Lower leg skin (tissue), 4 donors: ENCODE data around the gene EPN1. TPM values are rescaled to one million over a fixed set of nuclear protein-coding genes. Genes with fewer than 3 reads are reported as not detected.
"Not testable (repeated sequence)": the region's sequence is repeated elsewhere in the genome, so short reads cannot be mapped to it uniquely, and the experiment has no call there.

Source experiments
- DNase-seq, 2 donors: peaks; one replicate each; pipeline ENCODE4 v3.0.0-alpha.2; 2019; ENCODE audit warnings: low spot score in 2 of 2
- H3K4me3 ChIP-seq: fragments of 200-600 bp; sonication (generic); 2 replicates; pipeline ENCODE4 v1.5.1; 2017; ENCODE audit warnings: mild to moderate bottlenecking, low read depth; ENCODE audit not compliant: poor library complexity, severe bottlenecking
- POLR2A ChIP-seq, 2 donors: fragments of 450-650 bp; IDR thresholded peaks; one replicate each; pipeline ENCODE4 v1.6.1; 2016 to 2017; ENCODE audit warnings: antibody characterized with exemption in 2 of 2, mild to moderate bottlenecking in 1 of 2, moderate library complexity in 1 of 2
- WGBS, 2 donors: methylation state at CpG; one replicate each; pipeline ENCODE4 v1.1.5; 2018; 5-methylcytosine and 5-hydroxymethylcytosine counted together
- intact Hi-C: fragments of 100-400 bp; cut with DNase I; formaldehyde crosslinking; loops from one replicate; pipeline ENCODE4 v1.15.0; 2023; ENCODE audit warnings: low total_unique reads
- total RNA-seq, 4 donors: library from RNA; depleted of rRNA; stranded (reverse); fragments of >200 nt; gene quantifications; one replicate each; pipeline ENCODE4 v1.1.0, GENCODE V29; 2016
- TF ChIP-seq, protein P1 (sequence below), 3 donors: fragments of 450-650 bp; IDR thresholded peaks; one replicate each; pipeline ENCODE4 v1.5.1; 2016; ENCODE audit warnings: antibody characterized with exemption in 3 of 3, mild to moderate bottlenecking in 3 of 3, moderate library complexity in 2 of 3

Gene EPN1
- total RNA-seq, 4 donors from 2014 or later: 81.2 to 189 (median 120) TPM

DNA sequence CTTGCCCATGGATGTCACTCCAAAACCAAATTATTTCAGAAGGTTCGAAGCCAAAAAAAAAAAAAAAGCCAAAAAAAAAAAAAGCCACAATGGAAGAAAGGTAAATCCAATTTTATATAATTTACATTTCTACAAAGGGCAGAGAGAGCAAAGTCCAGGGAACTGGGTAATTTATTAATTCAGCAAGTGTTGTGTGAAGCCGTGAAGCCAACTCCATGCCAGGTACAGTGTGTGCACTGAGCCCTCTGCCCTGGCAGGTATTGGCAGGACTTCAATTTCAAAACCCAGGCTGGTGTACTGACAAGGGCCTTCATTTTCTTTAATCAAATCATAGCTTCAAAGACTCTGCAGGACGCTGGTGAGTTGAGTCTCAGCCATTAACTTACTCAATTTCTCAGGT lies 78.4 kb downstream of the EPN1 start:
- no peak overlapping the region for H3K4me3 ChIP-seq
- 62 to 70% methylated on average over 3 of the region's 3 CpGs for WGBS, 2 donors
- intact Hi-C loops: no loop called here
- no peak for DNase-seq
- TF ChIP-seq, protein P1, sequence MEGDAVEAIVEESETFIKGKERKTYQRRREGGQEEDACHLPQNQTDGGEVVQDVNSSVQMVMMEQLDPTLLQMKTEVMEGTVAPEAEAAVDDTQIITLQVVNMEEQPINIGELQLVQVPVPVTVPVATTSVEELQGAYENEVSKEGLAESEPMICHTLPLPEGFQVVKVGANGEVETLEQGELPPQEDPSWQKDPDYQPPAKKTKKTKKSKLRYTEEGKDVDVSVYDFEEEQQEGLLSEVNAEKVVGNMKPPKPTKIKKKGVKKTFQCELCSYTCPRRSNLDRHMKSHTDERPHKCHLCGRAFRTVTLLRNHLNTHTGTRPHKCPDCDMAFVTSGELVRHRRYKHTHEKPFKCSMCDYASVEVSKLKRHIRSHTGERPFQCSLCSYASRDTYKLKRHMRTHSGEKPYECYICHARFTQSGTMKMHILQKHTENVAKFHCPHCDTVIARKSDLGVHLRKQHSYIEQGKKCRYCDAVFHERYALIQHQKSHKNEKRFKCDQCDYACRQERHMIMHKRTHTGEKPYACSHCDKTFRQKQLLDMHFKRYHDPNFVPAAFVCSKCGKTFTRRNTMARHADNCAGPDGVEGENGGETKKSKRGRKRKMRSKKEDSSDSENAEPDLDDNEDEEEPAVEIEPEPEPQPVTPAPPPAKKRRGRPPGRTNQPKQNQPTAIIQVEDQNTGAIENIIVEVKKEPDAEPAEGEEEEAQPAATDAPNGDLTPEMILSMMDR (IDR thresholded peaks at IDR 0.05): no peak
- no peak for TF ChIP-seq POLR2A (IDR thresholded peaks at IDR 0.05)

DNA sequence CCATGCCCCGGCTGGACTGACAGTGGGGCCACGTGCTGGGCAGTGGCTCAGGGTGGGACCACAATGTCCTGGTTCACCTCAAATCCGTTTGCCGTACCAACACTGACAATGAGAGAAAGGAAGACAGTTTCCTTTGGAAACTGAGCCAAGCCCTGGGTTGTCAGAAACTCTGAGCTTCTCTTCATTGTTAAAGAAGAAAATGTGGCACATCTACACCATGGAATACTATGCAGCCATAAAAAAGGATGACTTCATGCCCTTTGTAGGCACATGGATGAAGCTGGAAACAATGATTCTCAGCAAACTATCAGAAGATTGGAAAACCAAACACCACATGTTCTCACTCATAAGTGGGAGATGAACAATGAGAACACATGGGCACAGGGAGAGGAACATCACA lies 81.8 kb downstream of the EPN1 start:
- H3K4me3 ChIP-seq, DNase-seq, intact Hi-C loops: not testable (repeated sequence)
- WGBS, 2 donors: 76 to 78% methylated on average over 4 of the region's 4 CpGs

GRCh38 chr19:55758797-55759196 lies 83.8 kb downstream of the EPN1 start, which contains the start of gene RFPL4A:
Gene RFPL4A (plus strand): TSS chr19:55759097. CDS start chr19:55761801, 2,704 bp downstream.
- 71 to 88% methylated on average over 3 of the region's 3 CpGs for WGBS, 2 donors
- DNase-seq, intact Hi-C loops, H3K4me3 ChIP-seq: not testable (repeated sequence)

Other genes with a start within 250 kb of the EPN1 start
- under 1 TPM in 1 of 4 donors, not detected in 3; 0.10 TPM for gene SHISA7, start 231.9 kb upstream of the EPN1 start, total RNA-seq
- gene ISOC2, start 213.6 kb upstream of the EPN1 start, total RNA-seq: 10 to 100 TPM; 31.0 to 73.1 (median 66.4) TPM
- not detected for gene C19orf85, start 210.5 kb upstream of the EPN1 start, total RNA-seq
- gene ZNF628, start 198.6 kb upstream of the EPN1 start, total RNA-seq: 10 to 100 TPM in 3 of 4 donors, 1 to 10 TPM in 1; 5.4 to 17.9 (median 12.2) TPM
- gene NAT14, start 190.0 kb upstream of the EPN1 start, total RNA-seq: 1 to 10 TPM; 2.5 to 5.3 (median 4.1) TPM
- gene SSC5D, start 186.8 kb upstream of the EPN1 start, total RNA-seq: 1 to 10 TPM in 3 of 4 donors, under 1 TPM in 1; 0.64 to 6.2 (median 3.0) TPM
- gene SBK2, start 138.1 kb upstream of the EPN1 start, total RNA-seq: not detected
- under 1 TPM in 1 of 4 donors, not detected in 3; 0.26 TPM for gene SBK3, start 129.7 kb upstream of the EPN1 start, total RNA-seq
- 1 to 10 TPM; 4.2 to 5.1 (median 4.6) TPM for gene ZNF579, start 94.4 kb upstream of the EPN1 start, total RNA-seq
- gene FIZ1, start 75.7 kb upstream of the EPN1 start, total RNA-seq: 10 to 100 TPM in 1 of 4 donors, 1 to 10 TPM in 3; 5.9 to 14.3 (median 7.7) TPM
- gene ZNF524, start 74.9 kb upstream of the EPN1 start, total RNA-seq: 10 to 100 TPM; 58.4 to 88.3 (median 78.3) TPM
- gene ZNF865, start 69.6 kb upstream of the EPN1 start, total RNA-seq: 10 to 100 TPM in 3 of 4 donors, 1 to 10 TPM in 1; 8.1 to 17.8 (median 12.3) TPM
- 10 to 100 TPM in 2 of 4 donors, 1 to 10 TPM in 2; 5.7 to 10.3 (median 8.3) TPM for gene ZNF784, start 50.7 kb upstream of the EPN1 start, total RNA-seq
- gene ZNF580, start 34.2 kb upstream of the EPN1 start, total RNA-seq: 10 to 100 TPM; 14.1 to 38.0 (median 22.9) TPM
- 10 to 100 TPM; 20.1 to 27.3 (median 22.8) TPM for gene ZNF581, start 31.6 kb upstream of the EPN1 start, total RNA-seq
- gene CCDC106, start 27.0 kb upstream of the EPN1 start, total RNA-seq: 10 to 100 TPM in 1 of 4 donors, 1 to 10 TPM in 3; 7.9 to 10.4 (median 8.5) TPM
- gene U2AF2, start 20.2 kb upstream of the EPN1 start, total RNA-seq: 100 to 1,000 TPM in 3 of 4 donors, 10 to 100 TPM in 1; 78.8 to 149 (median 106) TPM
- gene NLRP9, start 63.2 kb downstream of the EPN1 start, total RNA-seq: not detected
- gene RFPL4A, start 83.9 kb downstream of the EPN1 start, total RNA-seq: not detected
- gene RFPL4AL1, start 93.9 kb downstream of the EPN1 start, total RNA-seq: not detected
- under 1 TPM in 1 of 4 donors, not detected in 3; 0.10 TPM for gene NLRP11, start 156.8 kb downstream of the EPN1 start, total RNA-seq
- gene NLRP4, start 161.3 kb downstream of the EPN1 start, total RNA-seq: not detected